Stimulated activated memory B cell treated with anti-CD40 and anti-IgM and Interleukin-4, amounts not matched to agents 10 μg/mL and 1 μg/mL and 100 μg/mL, for 72 hours (primary cell): ENCODE results near the gene NFKB1.

Experiments
- ATAC-seq: fragments of 150-1000 bp; cut with Tn5 transposase; 2 replicates; pipeline ENCODE4 v1.10.0; 2021
- H3K27ac Mint-ChIP-seq: one replicate; pipeline ENCODE4 v1.8.0; 2022; ENCODE audit warnings: mild to moderate bottlenecking, mixed read lengths
- H3K27me3 Mint-ChIP-seq: one replicate; pipeline ENCODE4 v1.8.0; 2022; ENCODE audit warnings: mixed read lengths
- H3K36me3 Mint-ChIP-seq: one replicate; pipeline ENCODE4 v1.8.0; 2022; ENCODE audit warnings: mixed read lengths
- H3K4me1 Mint-ChIP-seq: one replicate; pipeline ENCODE4 v1.8.0; 2022; ENCODE audit warnings: mixed read lengths
- H3K4me3 Mint-ChIP-seq: one replicate; pipeline ENCODE4 v1.8.0; 2022; ENCODE audit warnings: mild to moderate bottlenecking, moderate library complexity, mixed read lengths
- H3K9me3 Mint-ChIP-seq: one replicate; pipeline ENCODE4 v1.8.0; 2022; ENCODE audit warnings: mixed read lengths

The NFKB1 gene

GRCh38 chr4:102663073-102663472 is 161.9 kb downstream of the NFKB1 start:
- ATAC-seq = no peak
- Mint-ChIP-seq H3K4me1 (no peaks in the 10 kb centered on the region), H3K4me3 (no peak overlapping the region), H3K27me3 (no peaks in the 10 kb centered on the region), H3K9me3 (no peaks in the 10 kb centered on the region), H3K36me3 (peaks cover 38% of the 10 kb centered on the region), H3K27ac (peak overlapping the region; percentile 38)

GRCh38 chr4:102665527-102665926 is 164.4 kb downstream of the NFKB1 start:
- Mint-ChIP-seq H3K9me3 (no peaks in the 10 kb centered on the region), H3K27me3 (no peaks in the 10 kb centered on the region), H3K27ac (no peak overlapping the region), H3K4me3 (no peak overlapping the region), H3K36me3 (peaks cover 58% of the 10 kb centered on the region), H3K4me1 (no peaks in the 10 kb centered on the region)
- no peak for ATAC-seq
